OCI-M1 (cell line): ENCODE data around the gene ATP23.

Source experiments
- DNase-seq: peaks from one replicate; lab custom pipeline; 2025; lab: John Stamatoyannopoulos, UW

ATP23 gene

DNA sequence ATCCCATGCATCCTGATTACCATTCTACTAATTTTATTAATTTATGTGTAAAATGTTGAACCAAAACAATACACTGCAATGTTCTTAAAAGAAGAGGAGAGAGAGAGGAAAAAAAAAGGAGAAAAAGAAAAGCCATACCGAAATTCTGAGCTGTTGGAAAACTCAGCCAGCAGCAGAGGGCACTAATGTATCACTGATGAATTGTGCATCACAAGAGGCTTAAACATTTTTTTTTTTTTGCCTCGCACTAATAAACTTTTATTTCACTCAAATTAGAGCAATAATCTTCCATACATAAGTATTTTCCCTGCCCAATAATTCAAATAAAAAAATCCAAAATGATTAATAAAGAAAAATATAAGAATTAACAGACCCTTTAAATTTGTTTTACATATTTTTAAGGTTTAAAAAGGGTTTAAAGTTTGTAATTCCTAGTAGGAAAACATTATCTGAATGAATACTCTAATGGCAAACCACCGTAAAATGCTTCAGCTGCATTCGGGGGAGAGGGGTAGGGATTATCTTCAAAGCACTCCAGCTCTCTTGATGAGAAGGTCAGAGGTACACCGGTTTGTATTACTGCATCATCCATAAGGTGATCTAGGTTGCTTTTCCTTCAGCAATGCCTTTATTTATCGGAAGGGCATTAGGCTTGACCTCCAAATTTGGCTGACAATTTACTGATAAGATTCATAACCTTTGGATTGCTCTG is 41.9 kb downstream of the ATP23 start:
- peak; percentile 68 for DNase-seq

DNA sequence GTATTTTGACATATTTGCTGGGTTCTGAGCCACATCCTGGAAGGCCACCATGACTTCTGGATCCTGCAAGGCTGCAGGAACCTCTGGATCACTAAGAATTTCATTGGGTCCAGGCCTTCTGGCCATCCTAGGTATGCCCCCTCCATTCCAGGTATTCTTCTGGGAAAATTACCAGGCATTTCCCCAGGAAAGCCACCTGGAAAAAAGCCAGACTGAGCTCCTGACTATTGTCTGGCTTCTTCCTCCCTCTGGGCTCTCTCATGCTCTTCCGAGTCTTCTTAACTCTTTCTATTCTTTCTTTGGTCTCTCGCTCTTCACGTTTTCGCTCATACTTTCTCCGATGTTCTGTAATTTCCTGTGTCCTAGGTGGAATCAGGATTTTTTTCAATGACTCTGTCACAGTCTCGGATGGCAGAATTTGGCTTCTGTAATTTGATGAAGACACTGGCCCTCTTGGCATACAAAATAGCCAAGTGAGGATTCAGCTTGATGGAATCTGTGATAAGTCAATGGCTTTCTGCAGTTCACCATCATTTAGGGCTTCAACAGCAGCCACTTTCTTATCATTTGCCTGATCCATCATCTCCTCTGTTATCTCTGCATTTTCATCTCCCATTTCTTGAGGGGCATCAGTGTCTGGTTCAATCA is 42.6 kb downstream of the ATP23 start:
- DNase-seq: no peak

DNA sequence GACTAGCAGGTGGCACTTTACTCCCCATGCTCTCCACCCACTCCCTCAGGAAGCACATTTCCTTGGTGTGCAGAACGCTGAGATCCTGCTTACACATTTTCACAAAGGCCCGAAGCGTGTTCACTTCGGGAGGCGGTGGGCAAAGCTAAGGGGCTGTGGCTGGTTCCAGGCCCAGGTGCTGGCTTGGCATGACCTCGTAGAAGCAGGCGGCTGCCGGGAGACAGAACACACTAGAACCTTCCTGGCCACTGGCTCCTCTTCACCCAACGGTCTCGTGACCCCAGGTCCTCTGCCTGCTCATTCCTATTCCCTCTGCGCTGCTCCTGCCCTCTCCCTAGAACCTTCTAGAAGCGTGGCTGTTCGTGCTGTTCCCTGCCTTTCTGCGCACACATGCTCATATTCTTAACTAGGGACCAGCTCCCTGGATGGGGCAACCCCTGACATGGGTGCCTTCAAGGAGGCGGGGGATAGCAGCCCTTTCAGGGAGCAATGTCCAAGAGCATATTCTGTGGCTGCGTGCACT is 43.3 kb downstream of the ATP23 start:
- DNase-seq: no peak

DNA sequence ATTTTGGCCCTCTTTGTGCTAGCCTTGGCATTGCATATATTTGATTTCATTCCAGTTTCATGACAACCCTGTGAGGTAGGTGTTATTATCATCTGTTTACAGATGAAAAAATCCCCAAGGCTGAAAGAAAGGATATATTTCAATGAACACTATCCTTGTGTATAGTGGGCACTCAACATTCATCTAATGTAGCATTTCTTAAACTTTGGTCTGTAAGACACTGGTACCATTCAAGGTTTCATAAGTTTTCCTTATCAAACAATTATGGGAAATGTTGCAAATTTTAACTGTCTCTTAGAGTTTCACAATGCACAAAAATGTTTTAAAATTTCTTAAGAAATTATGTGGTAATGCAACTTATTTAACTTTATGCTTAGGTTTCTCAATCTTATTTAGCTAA is 44.3 kb downstream of the ATP23 start:
- DNase-seq: no peak

DNA sequence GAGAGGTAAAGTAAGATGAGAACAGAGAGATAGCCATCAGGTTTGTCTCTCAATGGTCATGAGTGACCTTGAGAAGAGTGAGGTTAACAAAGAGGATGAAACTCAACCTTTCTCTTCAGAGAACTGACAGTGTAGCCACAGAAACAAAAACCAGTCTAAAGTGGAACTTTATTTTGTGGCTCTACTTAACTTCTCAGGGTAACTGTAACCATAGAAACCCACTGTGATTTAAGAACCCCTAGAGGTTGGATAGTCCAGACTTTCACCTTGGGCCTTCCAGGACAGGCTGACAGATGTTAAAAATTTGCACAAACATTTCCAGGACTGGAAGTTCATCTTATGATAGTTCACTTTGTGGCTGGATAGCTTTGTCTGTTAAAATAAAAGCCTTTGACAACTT is 48.5 kb downstream of the ATP23 start:
- DNase-seq: no peak

DNA sequence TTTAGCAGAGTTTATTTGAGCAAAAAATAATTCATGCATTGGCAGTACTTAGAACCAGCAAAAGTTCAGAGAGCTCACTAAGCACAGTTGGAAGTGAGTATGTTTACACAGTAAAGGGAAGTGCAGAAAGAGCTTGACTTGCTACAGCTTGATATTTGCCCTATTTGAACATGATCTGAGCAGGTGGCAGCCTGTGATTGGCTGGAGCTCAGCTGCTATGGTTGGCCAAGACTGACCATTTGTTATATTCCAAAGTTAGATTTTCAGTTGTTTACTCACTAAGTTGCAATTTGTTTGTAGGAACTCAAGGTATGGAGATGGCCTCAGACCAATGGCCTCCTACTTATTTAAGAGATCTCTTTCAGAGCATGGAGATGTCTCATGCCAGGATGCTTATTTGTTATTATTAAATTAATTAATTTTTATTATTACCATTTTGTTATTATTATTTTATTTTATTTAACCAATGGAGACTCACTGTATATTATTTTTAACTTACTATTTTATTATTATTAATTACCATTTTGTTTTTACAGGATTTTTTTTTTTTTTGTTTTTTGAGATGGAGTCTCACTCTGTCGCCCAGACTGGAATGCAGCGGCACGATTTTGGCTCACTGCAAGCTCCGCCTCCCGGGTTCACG is 49.0 kb downstream of the ATP23 start:
- DNase-seq: no peak

DNA sequence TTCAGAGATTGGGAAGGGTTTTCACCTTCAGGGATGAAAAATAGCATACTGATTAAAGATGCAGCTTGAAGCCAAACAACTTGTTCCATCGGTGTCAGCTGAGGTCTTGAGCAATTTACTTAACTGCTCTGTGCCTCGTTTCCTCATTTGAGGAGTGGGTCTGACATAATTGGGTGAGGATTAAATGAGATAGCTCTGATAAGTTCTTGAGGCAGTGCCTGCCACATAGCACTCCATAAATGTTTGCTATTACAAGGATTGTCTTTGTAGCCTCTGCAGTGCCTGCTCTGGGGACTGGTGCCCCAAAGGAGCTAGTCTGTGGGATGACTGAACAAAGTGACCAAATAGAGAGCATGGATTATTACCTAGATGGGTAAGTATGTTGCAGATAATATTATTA is 50.6 kb downstream of the ATP23 start:
- DNase-seq: no peak

DNA sequence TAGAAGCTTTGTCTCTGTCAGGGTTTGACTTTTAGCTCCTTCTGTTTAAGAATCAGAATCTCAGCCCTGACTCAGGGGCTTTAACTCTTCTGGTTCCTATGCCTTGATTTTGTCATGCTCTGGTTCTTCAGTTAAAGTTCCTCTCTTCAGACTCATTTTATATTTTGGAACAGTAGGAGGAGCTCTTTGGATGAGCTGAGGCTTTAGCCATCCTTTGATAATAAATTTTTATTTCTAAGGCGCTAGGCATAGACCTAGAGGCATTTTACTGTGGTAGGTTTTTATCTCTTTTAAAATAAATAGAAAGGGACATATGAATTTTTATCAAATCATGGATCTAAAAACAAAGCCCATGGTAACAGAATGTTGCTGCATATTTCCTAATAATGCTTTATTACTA is 51.7 kb downstream of the ATP23 start:
- DNase-seq: no peak

DNA sequence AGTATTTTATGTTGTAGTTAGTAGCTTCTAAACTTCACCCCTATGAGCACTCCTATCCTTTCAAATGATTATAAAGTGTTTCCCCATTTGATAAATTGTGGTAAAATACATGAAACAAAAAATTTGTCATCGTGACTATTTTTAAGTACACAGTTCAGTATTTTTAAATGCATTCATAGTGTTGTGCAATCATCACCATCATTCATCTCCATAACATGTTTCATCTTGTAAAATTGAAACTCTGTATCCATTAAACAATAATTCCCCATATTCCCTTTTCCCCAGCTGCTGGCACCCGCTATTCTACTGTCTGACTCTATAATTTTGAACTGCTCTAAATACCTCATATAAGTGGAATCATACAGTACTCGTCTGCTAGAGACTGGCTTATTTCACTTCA is 52.5 kb downstream of the ATP23 start:
- DNase-seq: no peak

DNA sequence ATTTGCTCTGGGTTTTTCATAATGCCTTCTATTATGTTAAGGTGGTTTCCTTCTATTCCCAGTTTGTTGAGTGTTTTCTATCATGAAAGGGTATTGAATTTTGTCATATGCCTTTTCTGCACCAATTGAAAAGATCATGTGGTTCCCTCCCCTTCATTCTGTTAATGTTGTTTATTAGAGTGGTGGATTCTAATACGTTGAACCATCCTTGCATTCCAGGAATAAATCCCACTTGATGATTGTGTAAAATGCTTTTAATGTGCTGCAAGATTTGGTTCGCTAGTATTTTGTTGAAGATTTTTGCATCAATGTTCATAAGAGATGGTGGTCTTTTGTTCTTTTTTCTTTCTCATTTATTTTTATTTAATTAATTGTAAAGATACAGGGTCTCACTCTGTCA is 55.2 kb downstream of the ATP23 start:
- DNase-seq: no peak

DNA sequence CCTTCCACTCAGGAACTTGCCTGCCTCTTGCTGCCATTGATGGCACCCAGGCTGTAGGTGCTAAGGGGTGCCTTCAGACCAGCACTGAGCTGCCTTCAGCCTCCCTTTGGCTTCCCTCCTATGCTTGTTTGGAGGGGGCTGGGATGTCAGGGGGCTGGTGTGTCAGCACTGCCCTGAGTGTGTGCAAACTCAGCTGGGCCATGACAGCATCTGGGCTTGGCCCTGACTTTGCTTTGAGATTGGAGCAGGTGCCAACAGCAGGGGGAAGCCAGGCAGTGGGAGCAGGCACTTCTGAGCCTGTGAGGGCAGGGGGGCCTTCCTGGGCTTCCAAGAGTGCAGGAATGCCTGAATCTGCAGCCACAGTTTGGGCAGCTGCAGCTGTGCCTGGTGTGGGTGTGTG is 56.9 kb downstream of the ATP23 start:
- no peak for DNase-seq

DNA sequence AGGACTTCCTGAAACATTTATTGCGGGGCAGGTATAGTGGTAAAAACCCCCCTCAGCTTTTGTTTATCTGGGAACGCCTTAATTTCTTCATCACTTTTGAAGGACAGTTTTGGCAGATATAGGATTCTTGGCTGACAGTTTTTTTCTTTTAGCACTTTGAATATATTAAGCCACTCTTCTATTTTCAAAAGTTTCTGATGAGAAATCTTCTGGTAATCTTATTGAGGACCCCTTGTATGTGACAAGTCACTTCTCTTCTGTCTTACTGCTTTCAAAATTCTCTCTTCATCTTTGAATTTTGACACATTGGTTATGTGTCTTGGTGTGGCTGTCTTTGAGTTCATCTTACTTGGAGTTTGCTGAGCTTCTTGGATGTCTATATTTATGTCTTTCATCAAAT is 59.1 kb downstream of the ATP23 start:
- no peak for DNase-seq

DNA sequence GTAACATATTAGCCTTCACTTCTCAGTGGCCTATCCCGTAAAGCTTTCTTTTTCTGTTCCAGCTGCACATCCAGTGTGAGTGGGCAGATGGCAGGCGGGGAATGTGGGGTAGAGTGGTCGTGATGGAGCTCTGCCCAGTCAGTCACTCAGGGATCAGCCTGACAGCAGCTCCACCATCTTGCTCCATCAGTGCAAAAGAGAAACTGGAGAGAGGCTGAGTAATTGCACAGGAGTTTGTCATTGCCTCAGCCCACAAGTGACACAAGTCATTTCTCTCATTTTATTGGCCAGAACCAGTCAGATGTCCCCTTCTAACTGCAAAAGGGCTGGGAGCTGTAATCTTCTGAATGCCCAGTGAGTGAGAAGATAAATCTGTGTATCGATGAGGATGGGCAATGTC is 66.5 kb downstream of the ATP23 start:
- DNase-seq: peak; percentile 13

DNA sequence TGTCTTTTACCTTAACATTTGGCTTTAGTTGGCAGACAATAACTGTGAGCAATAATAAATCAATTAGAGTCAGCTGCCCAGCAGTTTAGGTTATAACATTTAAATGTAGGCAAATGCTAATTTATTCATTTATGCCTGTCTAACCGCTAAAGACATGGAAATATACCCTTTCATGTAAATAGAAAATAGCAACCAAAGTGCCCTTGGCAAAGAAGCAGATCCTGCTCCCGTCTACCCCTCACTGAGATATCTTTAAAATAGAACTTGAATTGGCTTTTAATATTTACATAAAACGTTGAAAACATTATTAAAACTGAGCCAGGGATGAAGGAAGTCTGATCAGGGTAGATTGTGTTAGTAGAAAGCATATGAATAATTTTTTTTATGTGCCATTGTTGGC is 67.3 kb downstream of the ATP23 start:
- DNase-seq: no peak
